ENCODE measurements around the gene WDR19. TPM values are rescaled to one million over a fixed set of nuclear protein-coding genes. Genes with fewer than 3 reads are reported as not detected.

The WDR19 gene
- polyA plus RNA-seq, 1 experiment, result 21.4 TPM

GRCh38 chr4:39154009-39154408, 28.3 kb upstream of the WDR19 start:
- TF ChIP-seq CTCF (IDR thresholded peaks at IDR 0.05; ENCODE audit: insufficient read depth, low read depth, low read length), result no peak
- H3K4me3 ChIP-seq (ENCODE audit: low read depth, low read length), result no peak overlapping the region
- H3K36me3 ChIP-seq (ENCODE audit: control insufficient read depth, insufficient read depth, low read length), result no peaks in the 10 kb centered on the region
- ChIA-PET CTCF (no interaction called here), POLR2A (no interaction called here)
- no peak for DNase-seq (ENCODE audit: low read depth)
- no peaks in the 10 kb centered on the region for H3K27me3 ChIP-seq (ENCODE audit: control insufficient read depth, insufficient read depth, low read length)

DNA sequence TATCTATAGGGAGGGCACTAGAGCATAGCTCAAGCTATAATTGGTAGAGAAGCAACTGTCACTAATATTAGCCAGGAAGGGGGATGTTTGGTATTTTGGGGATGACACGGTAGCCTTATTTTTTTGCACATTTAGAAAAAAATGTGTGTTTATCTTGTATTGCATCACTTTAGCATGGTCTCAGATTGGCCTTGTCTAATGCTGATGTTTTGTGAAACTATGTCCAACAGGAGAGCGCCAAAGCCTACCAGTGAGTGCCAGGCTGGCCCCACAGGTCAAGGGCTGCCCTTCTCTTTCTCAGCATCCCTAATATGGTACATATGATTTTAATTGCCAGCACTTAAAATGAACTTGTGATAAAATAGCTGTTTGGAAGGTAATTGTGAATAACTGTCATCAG, 24.8 kb upstream of the WDR19 start:
- TF ChIP-seq CTCF (IDR thresholded peaks at IDR 0.05; ENCODE audit: insufficient read depth, low read depth, low read length), result no peak
- Histone ChIP-seq H3K36me3 (ENCODE audit: control insufficient read depth, insufficient read depth, low read length) (no peaks in the 10 kb centered on the region), H3K27me3 (ENCODE audit: control insufficient read depth, insufficient read depth, low read length) (no peaks in the 10 kb centered on the region), H3K4me3 (ENCODE audit: low read depth, low read length) (no peak overlapping the region)
- POLR2A ChIA-PET, result no interaction called here
- DNase-seq (ENCODE audit: low read depth), result no peak
- CTCF ChIA-PET, result no interaction called here

GRCh38 chr4:39166177-39166576, 16.2 kb upstream of the WDR19 start:
- ChIA-PET CTCF (interaction anchor here (0.7 to 1.0 kb wide), 2 partner anchors 384 to 1746 kb away, joined by 3 read pairs; partner anchors contain the start of gene TLR10), POLR2A (no interaction called here)
- Histone ChIP-seq H3K36me3 (ENCODE audit: control insufficient read depth, insufficient read depth, low read length) (no peaks in the 10 kb centered on the region), H3K4me3 (ENCODE audit: low read depth, low read length) (no peak overlapping the region), H3K27me3 (ENCODE audit: control insufficient read depth, insufficient read depth, low read length) (no peaks in the 10 kb centered on the region)
- no peak for TF ChIP-seq CTCF (IDR thresholded peaks at IDR 0.05; ENCODE audit: insufficient read depth, low read depth, low read length)
- DNase-seq (ENCODE audit: low read depth), result no peak

- TF ChIP-seq CTCF (IDR thresholded peaks at IDR 0.05; ENCODE audit: insufficient read depth, low read depth, low read length), result no peak
- ChIA-PET CTCF (interaction anchor here (0.7 to 1.0 kb wide), 2 partner anchors 384 to 1746 kb away, joined by 3 read pairs; partner anchors contain the start of gene TLR10), POLR2A (no interaction called here)
- no peak for DNase-seq (ENCODE audit: low read depth)
- Histone ChIP-seq H3K36me3 (ENCODE audit: control insufficient read depth, insufficient read depth, low read length) (no peaks in the 10 kb centered on the region), H3K4me3 (ENCODE audit: low read depth, low read length) (no peak overlapping the region), H3K27me3 (ENCODE audit: control insufficient read depth, insufficient read depth, low read length) (no peaks in the 10 kb centered on the region)
Measured at GRCh38 chr4:39166669-39167068, 15.7 kb upstream of the WDR19 start.

GRCh38 chr4:39169426-39169825, 12.9 kb upstream of the WDR19 start:
- DNase-seq (ENCODE audit: low read depth), result no peak
- no peak overlapping the region for H3K4me3 ChIP-seq (ENCODE audit: low read depth, low read length)
- no peak for TF ChIP-seq CTCF (IDR thresholded peaks at IDR 0.05; ENCODE audit: insufficient read depth, low read depth, low read length)
- no peaks in the 10 kb centered on the region for H3K36me3 ChIP-seq (ENCODE audit: control insufficient read depth, insufficient read depth, low read length)
- no peaks in the 10 kb centered on the region for H3K27me3 ChIP-seq (ENCODE audit: control insufficient read depth, insufficient read depth, low read length)
- CTCF ChIA-PET, result no interaction called here
- POLR2A ChIA-PET, result interaction anchor here (0.6 kb wide), 1 partner anchor 81 kb away, joined by 7 read pairs; no protein-coding TSS in a partner anchor
